Epithelial cell of esophagus (primary cell): Measurements from ENCODE around the gene OXT.
"Not testable (repeated sequence)": the region's sequence is repeated elsewhere in the genome, so short reads cannot be mapped to it uniquely, and the experiment has no call there.

ENCODE experiments used
- DNase-seq: peaks from one replicate; pipeline ENCODE4 v3.0.0; 2010; ENCODE audit warnings: low read depth
- H3K4me3 ChIP-seq: 2 replicates; pipeline ENCODE4 v1.5.1; 2011; ENCODE audit warnings: mild to moderate bottlenecking, low read length, control low read depth
- CTCF ChIP-seq: IDR thresholded peaks from 2 replicates; pipeline ENCODE4 v1.5.1; 2011; ENCODE audit warnings: low read depth, mild to moderate bottlenecking, low read length, control low read depth, inconsistent platforms; ENCODE audit not compliant: insufficient read depth; ENCODE audit errors: missing control alignments

The OXT gene

GRCh38 chr20:3045042-3045815, 26.2 kb upstream of the OXT start:
- peak overlapping the region; percentile 70 for H3K4me3 ChIP-seq
- no peak for TF ChIP-seq CTCF
- peak; percentile 68 for DNase-seq

- peak; percentile 88 for DNase-seq
- no peak for TF ChIP-seq CTCF
- peak within 1 kb of the TSS; percentile 70 for H3K4me3 ChIP-seq
Observed at GRCh38 chr20:3045816-3046676, 25.4 kb upstream of the OXT start, which contains the start of gene MRPS26. TSS of gene MRPS26 (plus strand) at chr20:3046052. CDS start at chr20:3046069, 17 bp downstream.

- H3K4me3 ChIP-seq, result peak overlapping the region; percentile 70
- DNase-seq, result peak; percentile 77
- TF ChIP-seq CTCF, result no peak
Observed at GRCh38 chr20:3046677-3047462, 24.6 kb upstream of the OXT start.

- no peak for DNase-seq
- H3K4me3 ChIP-seq, result peak overlapping the region; percentile 70
- TF ChIP-seq CTCF, result no peak
Observed at GRCh38 chr20:3047486-3048419, 23.7 kb upstream of the OXT start.

GRCh38 chr20:3051385-3052019, 19.9 kb upstream of the OXT start:
- no peak for TF ChIP-seq CTCF
- H3K4me3 ChIP-seq, result no peak overlapping the region
- no peak for DNase-seq

- DNase-seq, result no peak
- no peak overlapping the region for H3K4me3 ChIP-seq
- TF ChIP-seq CTCF, result no peak
Observed at GRCh38 chr20:3059489-3059888, 11.9 kb upstream of the OXT start.

GRCh38 chr20:3064119-3064518, 7.3 kb upstream of the OXT start:
- DNase-seq, H3K4me3 ChIP-seq: not testable (repeated sequence)
